NCI-H2081 (cell line): ENCODE measurements around the gene NOXA1.
A peak's percentile ranks its signal among the peaks of the same experiment; 100 is the strongest.
"Not testable (repeated sequence)": the region's sequence is repeated elsewhere in the genome, so short reads cannot be mapped to it uniquely, and the experiment has no call there.

Experiments
- DNase-seq, 2 experiments: peaks; one replicate each; lab custom pipeline; 2025; lab: John Stamatoyannopoulos, UW

Gene NOXA1

DNA sequence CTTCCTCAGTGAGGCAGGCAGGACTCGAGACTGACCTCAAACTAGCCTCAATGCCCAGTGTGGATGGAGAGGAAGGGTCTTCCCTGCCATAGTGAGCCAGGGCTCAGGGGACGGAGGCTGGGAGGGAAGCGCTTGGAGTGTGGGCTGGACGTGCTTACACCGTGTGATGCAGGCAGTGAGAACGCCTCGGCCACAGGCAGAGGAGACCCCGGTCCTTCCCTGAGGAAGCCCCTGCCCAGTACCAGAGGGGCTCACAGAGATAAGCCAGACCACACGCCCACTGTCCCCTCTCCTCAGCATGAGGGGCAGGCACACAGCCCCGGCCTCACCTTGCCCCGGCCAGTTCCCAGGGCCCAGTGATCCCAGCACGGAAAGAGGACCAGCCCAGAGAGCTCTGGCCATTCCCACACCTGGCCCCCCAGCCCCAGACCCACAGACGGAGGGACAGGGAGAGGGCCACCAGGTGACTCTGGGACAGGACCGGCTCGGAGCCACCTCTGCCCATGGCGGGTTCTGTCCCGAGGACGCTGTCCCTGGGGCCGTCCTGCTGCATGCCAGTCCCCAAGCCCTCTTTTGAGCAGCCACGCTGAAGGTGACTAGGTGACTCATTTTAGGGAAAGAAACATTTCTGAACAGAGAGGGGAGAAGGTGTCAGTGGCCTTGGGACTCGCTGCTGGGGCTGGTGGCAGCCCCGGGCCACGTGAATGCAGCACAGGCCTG, 42.0 kb downstream of the NOXA1 start:
- DNase-seq, result no peak

- no peak for DNase-seq
Observed at GRCh38 chr9:137465720-137466388, 42.7 kb downstream of the NOXA1 start.

DNA sequence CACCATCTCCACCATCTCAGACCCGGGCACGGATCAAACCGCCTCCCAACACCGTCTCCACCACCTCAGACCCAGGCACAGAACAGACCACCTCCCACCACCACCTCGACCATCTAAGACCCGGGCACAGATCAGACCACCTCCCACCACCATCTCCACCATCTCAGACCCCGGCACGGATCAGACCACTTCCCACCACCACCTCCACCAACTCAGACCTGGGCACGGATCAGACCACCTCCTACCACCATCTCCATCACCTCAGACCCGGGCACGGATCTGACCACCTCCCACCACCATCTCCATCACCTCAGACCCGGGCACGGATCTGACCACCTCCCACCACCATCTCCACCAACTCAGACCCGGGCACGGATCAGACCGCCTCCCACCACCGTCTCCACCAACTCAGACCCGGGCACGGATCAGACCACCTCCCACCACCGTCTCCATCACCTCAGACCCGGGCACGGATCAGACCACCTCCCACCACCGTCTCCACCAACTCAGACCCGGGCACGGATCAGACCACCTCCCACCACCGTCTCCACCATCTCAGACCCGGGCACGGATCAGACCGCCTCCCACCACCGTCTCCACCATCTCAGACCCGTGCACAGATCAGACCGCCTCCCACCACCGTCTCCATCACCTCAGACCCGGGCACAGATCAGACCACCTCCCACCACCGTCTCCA, 43.3 kb downstream of the NOXA1 start:
- not testable (repeated sequence) for DNase-seq

DNA sequence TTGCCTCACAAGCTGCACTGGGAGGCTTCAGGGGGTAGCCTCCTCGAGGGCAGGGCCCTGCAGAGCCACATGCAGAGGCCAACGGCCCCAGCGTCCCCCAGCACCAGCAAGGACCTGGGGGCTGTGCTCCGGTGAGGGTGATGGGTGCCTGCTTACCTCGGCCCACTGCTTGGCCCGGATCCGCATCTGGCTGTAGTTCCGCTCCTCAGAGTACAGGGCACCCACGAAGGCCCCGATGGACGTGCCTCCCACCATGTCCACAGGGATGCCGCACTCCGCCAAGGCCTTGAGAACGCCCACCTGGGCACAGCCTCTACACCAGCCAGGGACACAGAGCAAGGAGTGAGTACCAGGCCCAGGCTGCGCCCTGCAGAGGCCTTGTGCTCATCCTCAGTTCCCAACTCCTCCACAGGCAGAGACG, 44.0 kb downstream of the NOXA1 start:
- no peak for DNase-seq

DNA sequence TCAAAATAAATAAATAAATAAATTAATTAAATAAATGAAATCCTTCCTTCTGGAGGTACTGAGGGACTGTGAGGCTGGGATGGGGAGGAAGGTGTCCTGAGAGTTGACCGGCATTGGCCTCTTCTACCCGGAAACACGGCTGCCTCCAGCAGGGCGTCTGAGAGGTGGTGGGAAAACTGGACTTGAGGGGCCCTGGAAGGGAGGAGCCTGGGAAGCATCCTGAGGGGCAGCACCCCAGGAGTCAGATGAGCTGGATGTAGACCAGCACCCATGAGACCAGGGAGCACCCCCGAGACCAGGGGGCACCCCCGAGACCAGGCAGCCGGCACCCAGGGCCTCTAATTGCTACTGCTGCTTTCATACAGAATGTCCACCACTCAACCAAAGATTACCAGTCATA, 44.7 kb downstream of the NOXA1 start:
- no peak for DNase-seq

DNA sequence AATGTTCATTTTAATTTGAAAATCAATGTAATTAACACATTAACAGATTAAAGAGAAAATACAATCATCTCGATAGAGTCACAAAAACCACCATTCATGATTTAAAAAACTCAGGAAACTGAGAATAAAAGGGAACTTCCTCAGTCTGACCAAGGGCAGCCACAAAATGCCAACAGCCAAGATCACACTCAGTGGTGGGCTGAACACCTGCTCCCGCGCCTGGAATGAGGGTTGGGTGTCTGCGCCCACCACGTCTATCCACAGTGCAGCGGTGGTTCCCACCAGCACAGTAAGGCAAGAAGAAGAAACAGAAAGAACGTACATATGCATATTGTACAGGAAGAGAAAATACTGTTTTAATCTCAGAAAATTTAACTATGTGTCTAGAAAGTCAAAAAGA, 47.6 kb downstream of the NOXA1 start:
- no peak for DNase-seq

- DNase-seq, result no peak
Observed at GRCh38 chr9:137474271-137474670, 51.1 kb downstream of the NOXA1 start.

DNA sequence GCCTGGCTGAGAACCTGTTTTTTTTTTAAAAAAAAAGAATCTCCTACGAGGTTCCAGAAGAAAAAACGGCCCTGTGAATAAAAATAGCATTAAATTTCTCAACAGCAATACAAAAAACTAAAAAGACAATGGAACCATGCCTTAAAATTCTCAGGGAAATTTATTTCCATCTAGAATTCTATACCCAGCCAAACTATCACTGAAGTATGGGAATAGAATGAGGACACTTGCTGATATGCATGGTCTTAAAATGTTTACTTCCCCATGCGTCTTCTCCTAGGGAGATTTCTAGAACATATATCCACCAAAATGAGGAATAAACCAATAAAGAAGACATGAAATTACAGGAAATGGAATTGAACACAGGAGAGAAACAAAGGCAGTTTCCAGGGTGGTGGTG, 52.5 kb downstream of the NOXA1 start:
- DNase-seq, result no peak

- DNase-seq, result no peak
Observed at GRCh38 chr9:137476856-137477255, 53.7 kb downstream of the NOXA1 start.

- DNase-seq, result no peak
Observed at GRCh38 chr9:137477778-137478612, 54.8 kb downstream of the NOXA1 start.

GRCh38 chr9:137478613-137478961, 55.4 kb downstream of the NOXA1 start:
- no peak for DNase-seq

- DNase-seq, result peak in 1 of 2 experiments; percentile 43
Observed at GRCh38 chr9:137478962-137479861, 56.0 kb downstream of the NOXA1 start.

DNA sequence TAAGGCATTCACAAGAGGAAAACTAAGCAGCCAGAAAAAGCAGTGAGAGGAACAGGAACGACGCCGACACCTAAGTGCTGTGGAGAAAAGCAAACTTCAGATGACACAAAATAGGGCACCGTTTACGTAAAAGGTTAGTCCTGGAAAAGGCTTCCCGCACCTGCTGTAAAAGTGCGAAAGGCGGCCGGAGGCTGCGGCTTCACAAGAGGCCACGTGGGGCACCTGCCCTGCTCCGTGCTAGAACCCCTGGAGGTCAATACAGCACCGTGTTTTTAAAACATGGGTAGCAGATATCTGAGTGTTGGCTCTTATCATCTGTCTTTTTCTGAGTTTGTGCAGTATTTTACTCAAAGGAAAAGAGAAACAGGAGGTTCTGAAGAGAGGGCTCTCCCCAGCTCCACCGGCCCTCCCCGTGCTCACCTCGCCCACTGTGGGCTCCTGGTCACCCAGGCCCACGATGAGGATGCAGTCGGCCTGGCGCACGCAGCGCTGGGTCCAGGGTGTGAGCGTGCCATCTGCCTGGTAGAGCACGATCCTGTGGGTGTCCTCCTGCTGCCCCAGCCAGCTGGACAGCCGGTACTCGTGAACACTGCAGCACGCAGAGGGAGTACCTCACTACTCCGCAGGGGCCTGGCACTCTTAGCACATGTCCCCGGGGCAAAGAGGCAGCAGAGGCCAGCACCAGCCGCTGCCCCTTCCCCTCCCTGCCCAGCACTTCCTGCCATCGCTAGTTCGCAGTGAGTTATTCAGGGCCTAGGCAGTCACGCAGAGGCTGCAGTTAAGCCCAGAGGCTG, 56.9 kb downstream of the NOXA1 start:
- DNase-seq, result no peak

GRCh38 chr9:137480686-137481683, 57.8 kb downstream of the NOXA1 start:
- DNase-seq, result no peak

DNA sequence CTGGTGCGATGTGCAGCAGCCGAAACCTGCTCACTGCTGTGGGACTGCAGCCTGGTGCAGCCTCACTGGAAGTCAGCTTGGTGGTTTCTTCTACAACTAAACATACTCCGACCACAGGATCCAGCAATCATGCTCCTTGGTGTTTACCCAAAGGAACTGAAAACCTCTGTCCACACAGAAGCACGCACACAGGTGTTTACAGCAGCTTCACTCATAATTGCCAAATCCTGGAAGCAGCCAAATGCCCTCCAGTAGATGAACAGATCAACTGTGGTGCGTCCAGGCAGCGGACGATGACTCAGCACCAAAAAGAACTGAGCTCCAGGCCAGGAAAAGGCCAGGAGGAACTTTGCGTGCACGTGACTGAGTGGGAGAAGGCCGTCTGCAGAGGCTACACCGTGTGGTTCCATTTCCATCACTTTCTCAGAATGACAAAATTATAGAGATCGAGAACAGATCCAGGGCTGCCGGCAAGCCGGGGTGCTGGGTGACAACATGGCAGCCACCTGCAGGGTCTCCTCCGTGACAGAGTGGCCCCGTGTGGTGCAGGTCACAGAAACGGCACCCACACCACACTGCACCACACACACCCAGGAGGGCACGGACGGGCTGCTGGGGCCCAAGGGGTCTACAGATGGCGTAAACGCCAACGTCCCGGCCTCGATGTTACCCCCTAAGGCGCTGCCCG, 59.0 kb downstream of the NOXA1 start:
- DNase-seq, result peak in 1 of 2 experiments; percentile 46
